Spleen (tissue), 11 donors: Measurements from ENCODE around the gene OGDH. TPM values are rescaled to one million over a fixed set of nuclear protein-coding genes. Genes with fewer than 3 reads are reported as not detected.

Source experiments
- DNase-seq: peaks from one replicate; pipeline ENCODE4 v3.0.0-alpha.2; 2020
- H3K27ac ChIP-seq, 8 donors: fragments of 200-600 bp; sonication (generic) in 7 of 8; 1 replicate in 4 of 8; 2 replicates in 4 of 8; pipeline versions ENCODE4 v1.5.0 to v1.8.0; 2016 to 2021; ENCODE audit warnings: inconsistent platforms in 4 of 8, mild to moderate bottlenecking in 4 of 8, moderate library complexity in 1 of 8
- H3K27me3 ChIP-seq, 7 donors: fragments of 200-600 bp; sonication (generic) in 6 of 7; replicated peaks in 1 of 7; 1 replicate in 4 of 7; 2 replicates in 3 of 7; pipeline versions ENCODE4 v1.5.0 to v1.8.0; 2016 to 2021; ENCODE audit warnings: inconsistent platforms in 3 of 7, mild to moderate bottlenecking in 1 of 7
- H3K36me3 ChIP-seq, 6 donors: fragments of 200-600 bp; sonication (generic) in 5 of 6; 1 replicate in 4 of 6; 2 replicates in 2 of 6; pipeline versions ENCODE4 v1.5.0 to v1.8.0; 2016 to 2021; ENCODE audit warnings: inconsistent platforms in 2 of 6
- H3K4me1 ChIP-seq, 6 donors: fragments of 200-600 bp; sonication (generic) in 5 of 6; 1 replicate in 3 of 6; 2 replicates in 3 of 6; pipeline versions ENCODE4 v1.5.0 to v1.8.0; 2016 to 2021; ENCODE audit warnings: inconsistent platforms in 3 of 6
- H3K4me3 ChIP-seq, 8 donors: fragments of 200-600 bp; sonication (generic) in 7 of 8; 1 replicate in 4 of 8; 2 replicates in 4 of 8; pipeline versions ENCODE4 v1.5.0 to v1.8.0; 2016 to 2021; ENCODE audit warnings: inconsistent platforms in 4 of 8, mild to moderate bottlenecking in 4 of 8, moderate library complexity in 2 of 8
- H3K9me3 ChIP-seq, 8 donors: fragments of 200-600 bp; sonication (generic) in 7 of 8; 1 replicate in 4 of 8; 2 replicates in 4 of 8; pipeline versions ENCODE4 v1.5.0 to v1.8.0; 2016 to 2021; ENCODE audit warnings: inconsistent platforms in 4 of 8
- POLR2A ChIP-seq, 3 donors: fragments of 450-650 bp; IDR thresholded peaks; one replicate each; pipeline ENCODE4 v1.5.1; 2017; ENCODE audit warnings: antibody characterized with exemption in 3 of 3, mild to moderate bottlenecking in 1 of 3
- POLR2AphosphoS5 ChIP-seq, 3 donors: sonication (generic); formaldehyde crosslinking; IDR thresholded peaks; one replicate each; pipeline ENCODE4 v1.5.1; 2017; ENCODE audit warnings: antibody characterized with exemption in 3 of 3
- WGBS, 5 donors: extraction: QIAGEN DNeasy Blood & Tissue Kit in 3 of 5; methylation state at CpG; one replicate each; pipeline versions ENCODE4 v1.1.5 to v1.1.7; 2013 to 2018; 5-methylcytosine and 5-hydroxymethylcytosine counted together
- intact Hi-C: fragments of 100-400 bp; cut with DNase I; formaldehyde crosslinking; loops from one replicate; pipeline ENCODE4 v1.15.0; 2023; ENCODE audit warnings: low total_unique reads
- polyA plus RNA-seq, 3 donors: library from polyadenylated mRNA; stranded (reverse); fragments of 200-250 nt; gene quantifications; one replicate each; pipeline ENCODE4 v1.2.1, GENCODE V29; 2013
- total RNA-seq, 7 donors: library from RNA; depleted of rRNA in 3 of 7; stranded (reverse); fragments of >200 nt in 3 of 7; fragmentation: NEBNext Ultra II Directional in 4 of 7; extraction: Animal tissue kit (Norgen Biotek cat#: 25700) in 4 of 7; gene quantifications; one replicate each; pipeline versions ENCODE4 v1.1.0 to v1.2.1, GENCODE V29; 2016 to 2021
- TF ChIP-seq, protein P1 (sequence below), 11 experiments: fragments of 200-600 bp in 7 of 11; fragments of 450-650 bp in 4 of 11; sonication (generic) in 4 of 11; IDR thresholded peaks in 8 of 11; conservative IDR thresholded peaks in 3 of 11; 1 replicate in 7 of 11; 2 replicates in 4 of 11; pipeline versions ENCODE4 v1.4.0 to v1.8.0; 2016 to 2021; ENCODE audit warnings: antibody characterized with exemption in 11 of 11, inconsistent platforms in 4 of 11, mild to moderate bottlenecking in 1 of 11
- donor health status: healthy with polysubstance abuse.
- donor health status: DM: no; HTN: no; CAD: no; lungs with moderate emphysema.
- donor health status: DM: no; HTN: no; CAD: no.
- donor health status: Bipolar disorder and iron deficiency.
- donor health status: healthy.
- donor health status: DM: no; HTN: no; CAD: no.
- donor health status: DM: yes; HTN: yes; CAD: no.

OGDH gene
- total and polyA plus RNA-seq, 10 donors, result 15.7 to 120 (median 86.4) TPM

DNA sequence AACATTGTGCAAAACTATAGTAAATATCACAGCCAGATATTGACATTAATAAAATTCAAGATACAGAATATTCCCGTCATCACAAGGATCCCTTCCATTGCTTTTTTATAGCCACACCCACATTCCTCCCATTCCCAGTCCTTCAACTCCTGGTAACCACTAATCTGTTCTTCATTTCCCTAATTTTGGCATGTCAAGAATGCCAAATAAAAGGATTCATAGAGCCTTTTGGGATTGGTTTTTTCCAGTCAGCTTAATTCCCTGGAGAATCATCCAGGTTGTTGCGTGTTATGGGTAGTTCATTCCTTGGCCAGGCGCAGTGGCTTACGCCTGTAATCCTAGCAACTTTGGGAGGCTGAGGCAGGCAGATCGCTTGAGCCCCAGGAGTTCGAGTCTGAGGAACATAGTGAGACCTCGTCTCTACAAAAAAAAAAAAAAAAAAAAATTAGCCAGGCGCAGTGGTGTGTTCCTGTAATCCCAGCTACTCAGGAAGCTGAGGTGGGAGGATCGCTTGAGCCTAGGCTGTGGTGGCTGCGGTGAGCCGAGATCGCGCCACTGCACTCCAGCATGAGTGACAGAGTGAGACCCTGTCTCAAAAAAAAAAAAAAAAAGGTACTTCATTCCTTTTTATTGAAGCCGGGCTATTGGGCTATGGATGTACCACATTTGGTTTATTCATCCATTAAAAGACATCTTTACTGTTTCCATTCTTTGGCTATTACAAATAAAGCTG, 2.7 kb downstream of the OGDH start:
- Histone ChIP-seq H3K4me3 (no peak overlapping the region), H3K27ac (peak overlapping the region in 5 of 8 donors; percentile 10 to 46 (median 26)), H3K27me3 (no peaks in the 10 kb centered on the region), H3K36me3 (peaks cover 0 to 12% (median 0%) of the 10 kb centered on the region in 6 donors), H3K9me3 (no peaks in the 10 kb centered on the region), H3K4me1 (peaks cover 26 to 89% (median 58%) of the 10 kb centered on the region in 6 donors)
- DNase-seq, result no peak
- WGBS, 5 donors, result 49 to 67% (median 57%) methylated on average over 14 of the region's 14 CpGs
- intact Hi-C loops, result loop anchor here (10.0 kb wide), 1 partner anchor 136 kb away; the partner anchor contains the start of gene ZMIZ2
- TF ChIP-seq POLR2A (IDR thresholded peaks at IDR 0.05), result no peak
- TF ChIP-seq, protein P1, sequence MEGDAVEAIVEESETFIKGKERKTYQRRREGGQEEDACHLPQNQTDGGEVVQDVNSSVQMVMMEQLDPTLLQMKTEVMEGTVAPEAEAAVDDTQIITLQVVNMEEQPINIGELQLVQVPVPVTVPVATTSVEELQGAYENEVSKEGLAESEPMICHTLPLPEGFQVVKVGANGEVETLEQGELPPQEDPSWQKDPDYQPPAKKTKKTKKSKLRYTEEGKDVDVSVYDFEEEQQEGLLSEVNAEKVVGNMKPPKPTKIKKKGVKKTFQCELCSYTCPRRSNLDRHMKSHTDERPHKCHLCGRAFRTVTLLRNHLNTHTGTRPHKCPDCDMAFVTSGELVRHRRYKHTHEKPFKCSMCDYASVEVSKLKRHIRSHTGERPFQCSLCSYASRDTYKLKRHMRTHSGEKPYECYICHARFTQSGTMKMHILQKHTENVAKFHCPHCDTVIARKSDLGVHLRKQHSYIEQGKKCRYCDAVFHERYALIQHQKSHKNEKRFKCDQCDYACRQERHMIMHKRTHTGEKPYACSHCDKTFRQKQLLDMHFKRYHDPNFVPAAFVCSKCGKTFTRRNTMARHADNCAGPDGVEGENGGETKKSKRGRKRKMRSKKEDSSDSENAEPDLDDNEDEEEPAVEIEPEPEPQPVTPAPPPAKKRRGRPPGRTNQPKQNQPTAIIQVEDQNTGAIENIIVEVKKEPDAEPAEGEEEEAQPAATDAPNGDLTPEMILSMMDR (IDR thresholded peaks at IDR 0.05 in 8 of 11, conservative IDR thresholded peaks at IDR 0.05 in 3 of 11), result no peak
- TF ChIP-seq POLR2AphosphoS5 (IDR thresholded peaks at IDR 0.05), result no peak

DNA sequence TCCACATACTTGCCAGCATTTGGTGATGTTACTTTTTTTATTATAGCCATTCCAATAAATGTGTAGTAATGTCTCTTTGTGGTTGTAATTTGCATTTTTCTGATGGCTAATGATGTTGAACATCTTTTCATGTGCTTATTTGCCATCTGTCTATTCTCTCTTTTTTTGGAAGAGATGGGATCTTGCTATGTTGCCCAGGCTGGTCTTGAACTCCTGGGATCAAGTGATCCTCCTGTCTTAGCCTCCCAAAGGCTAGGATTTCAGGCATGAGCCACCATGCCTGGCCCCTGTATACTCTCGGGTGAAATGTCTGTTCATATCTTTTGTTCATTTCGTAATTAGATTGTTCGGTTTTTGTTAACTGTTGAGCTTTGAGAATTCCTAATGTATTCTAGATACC, 3.4 kb downstream of the OGDH start:
- H3K27ac ChIP-seq, result peak overlapping the region in 1 of 8 donors; percentile 10
- TF ChIP-seq, protein P1 (IDR thresholded peaks at IDR 0.05 in 8 of 11, conservative IDR thresholded peaks at IDR 0.05 in 3 of 11), result no peak
- DNase-seq, result no peak
- H3K27me3 ChIP-seq, result no peaks in the 10 kb centered on the region
- H3K4me3 ChIP-seq, result no peak overlapping the region
- peaks cover 26 to 92% (median 65%) of the 10 kb centered on the region in 6 donors for H3K4me1 ChIP-seq
- H3K9me3 ChIP-seq, result no peaks in the 10 kb centered on the region
- peaks cover 0 to 12% (median 0%) of the 10 kb centered on the region in 6 donors for H3K36me3 ChIP-seq
- WGBS, 5 donors, result 81 to 93% (median 90%) methylated on average over 3 of the region's 3 CpGs
- intact Hi-C loops, result loop anchor here (10.0 kb wide), 1 partner anchor 135 kb away; the partner anchor contains the start of gene ZMIZ2

DNA sequence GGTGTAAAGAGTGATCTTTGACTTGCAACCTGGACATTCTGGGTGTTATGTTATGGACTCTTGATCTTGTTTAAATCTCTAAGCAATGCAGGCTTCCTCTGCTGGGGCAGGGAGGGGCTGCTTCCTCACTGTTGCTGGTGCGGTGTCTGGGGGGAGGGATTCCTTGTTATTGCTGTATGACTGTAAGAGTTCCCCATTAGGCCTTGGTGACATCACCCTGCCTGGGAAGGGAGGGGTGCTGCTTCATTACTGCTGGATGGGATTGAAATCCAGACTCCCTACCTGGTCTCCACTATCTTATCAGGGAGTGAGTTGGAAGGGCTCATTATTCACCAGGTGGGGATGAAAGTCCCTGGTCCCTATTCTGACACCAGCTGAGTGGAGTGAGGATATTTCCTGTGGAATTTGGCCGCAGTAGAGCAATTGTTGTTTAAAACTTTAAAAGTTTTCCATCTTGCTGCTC, 8.8 kb downstream of the OGDH start:
- peaks cover 0 to 17% (median 0%) of the 10 kb centered on the region in 6 donors for H3K36me3 ChIP-seq
- TF ChIP-seq, protein P1 (IDR thresholded peaks at IDR 0.05 in 8 of 11, conservative IDR thresholded peaks at IDR 0.05 in 3 of 11), result no peak
- peak in 1 of 3 donors; percentile 35 for TF ChIP-seq POLR2AphosphoS5 (IDR thresholded peaks at IDR 0.05)
- peaks cover 28 to 96% (median 68%) of the 10 kb centered on the region in 6 donors for H3K4me1 ChIP-seq
- no peaks in the 10 kb centered on the region for H3K9me3 ChIP-seq
- H3K27me3 ChIP-seq, result no peaks in the 10 kb centered on the region
- WGBS, 5 donors, result 41 to 51% (median 48%) methylated on average over 2 of the region's 2 CpGs
- DNase-seq, result peak; percentile 84
- intact Hi-C loops, result no loop called here
- H3K27ac ChIP-seq, result peak overlapping the region; percentile 21 to 75 (median 71)
- no peak overlapping the region for H3K4me3 ChIP-seq

DNA sequence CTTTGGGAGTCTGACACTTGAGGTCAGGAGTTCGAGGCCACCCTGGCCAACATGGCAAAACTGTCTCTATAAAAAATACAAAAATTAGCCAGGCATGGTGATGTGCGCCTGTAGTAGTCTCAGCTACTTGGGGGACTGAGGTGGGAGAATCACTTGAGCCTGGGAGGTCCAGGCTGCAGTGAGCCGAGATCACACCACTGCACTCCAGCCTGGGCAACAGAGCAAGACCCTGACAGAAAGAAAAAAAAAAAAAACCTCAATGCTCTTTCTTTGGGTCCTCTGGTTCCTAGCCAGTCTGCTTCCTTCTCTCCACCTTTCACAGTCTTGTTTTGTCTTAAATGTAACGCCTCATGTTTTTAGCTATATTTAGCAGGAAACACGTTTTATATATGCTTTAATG, 9.4 kb downstream of the OGDH start:
- peak overlapping the region; percentile 21 to 75 (median 71) for H3K27ac ChIP-seq
- no peaks in the 10 kb centered on the region for H3K9me3 ChIP-seq
- no peak for DNase-seq
- TF ChIP-seq, protein P1 (IDR thresholded peaks at IDR 0.05 in 8 of 11, conservative IDR thresholded peaks at IDR 0.05 in 3 of 11), result no peak
- TF ChIP-seq POLR2AphosphoS5 (IDR thresholded peaks at IDR 0.05) (no peak), POLR2A (IDR thresholded peaks at IDR 0.05) (no peak)
- no peak overlapping the region for H3K4me3 ChIP-seq
- peaks cover 31 to 96% (median 70%) of the 10 kb centered on the region in 6 donors for H3K4me1 ChIP-seq
- H3K36me3 ChIP-seq, result peaks cover 0 to 12% (median 0%) of the 10 kb centered on the region in 6 donors
- intact Hi-C loops, result no loop called here
- H3K27me3 ChIP-seq, result no peaks in the 10 kb centered on the region
- WGBS, 5 donors, result 64 to 91% (median 88%) methylated on average over 5 of the region's 5 CpGs
